Stimulated activated CD8-positive, alpha-beta memory T cell treated with anti-CD3 and anti-CD28 coated beads, Interleukin-15, amount 100 ng/mL, for 24 hours (primary cell): ENCODE data around the gene MAPK8IP1.

Experiments
- DNase-seq: peaks from one replicate; pipeline ENCODE4 v3.0.0-alpha.2; 2020; ENCODE audit warnings: low read depth

Gene MAPK8IP1

GRCh38 chr11:45909594-45910475, 24.4 kb downstream of the MAPK8IP1 start:
- DNase-seq, result no peak

- DNase-seq, result no peak
These were observed 25.2 kb downstream of the MAPK8IP1 start for GRCh38 chr11:45910623-45911022.

- DNase-seq, result no peak
These were observed 28.1 kb downstream of the MAPK8IP1 start for GRCh38 chr11:45913514-45913913.

GRCh38 chr11:45913942-45914635, 28.6 kb downstream of the MAPK8IP1 start:
- no peak for DNase-seq

GRCh38 chr11:45915446-45915845, 30.0 kb downstream of the MAPK8IP1 start:
- no peak for DNase-seq

- no peak for DNase-seq
These were observed 31.8 kb downstream of the MAPK8IP1 start for GRCh38 chr11:45917286-45917622.

- peak; percentile 82 for DNase-seq
These were observed 32.3 kb downstream of the MAPK8IP1 start, which contains the start of gene PEX16 for GRCh38 chr11:45917623-45918330. Gene PEX16 (minus strand): TSS chr11:45917877. CDS start chr11:45917811, 66 bp downstream.

GRCh38 chr11:45918331-45918941, 33.0 kb downstream of the MAPK8IP1 start:
- DNase-seq, result no peak

GRCh38 chr11:45918962-45919675, 33.7 kb downstream of the MAPK8IP1 start:
- no peak for DNase-seq

- DNase-seq, result no peak
These were observed 34.5 kb downstream of the MAPK8IP1 start for GRCh38 chr11:45919806-45920530.

GRCh38 chr11:45920531-45921477, 35.4 kb downstream of the MAPK8IP1 start:
- DNase-seq, result no peak

GRCh38 chr11:45921561-45922424, 36.3 kb downstream of the MAPK8IP1 start:
- DNase-seq, result no peak

GRCh38 chr11:45922425-45923082, 37.1 kb downstream of the MAPK8IP1 start, which contains the start of gene LARGE2:
Gene LARGE2 (plus strand): TSS chr11:45922656. CDS start chr11:45922883, 227 bp downstream.
- no peak for DNase-seq

- DNase-seq, result no peak
These were observed 38.8 kb downstream of the MAPK8IP1 start for GRCh38 chr11:45924036-45924915.

- no peak for DNase-seq
These were observed 39.5 kb downstream of the MAPK8IP1 start for GRCh38 chr11:45924927-45925326.

GRCh38 chr11:45925550-45925949, 40.1 kb downstream of the MAPK8IP1 start:
- no peak for DNase-seq

GRCh38 chr11:45926001-45926401, 40.5 kb downstream of the MAPK8IP1 start:
- no peak for DNase-seq
